ENCODE measurements around the gene VSX1.

The VSX1 gene

DNA sequence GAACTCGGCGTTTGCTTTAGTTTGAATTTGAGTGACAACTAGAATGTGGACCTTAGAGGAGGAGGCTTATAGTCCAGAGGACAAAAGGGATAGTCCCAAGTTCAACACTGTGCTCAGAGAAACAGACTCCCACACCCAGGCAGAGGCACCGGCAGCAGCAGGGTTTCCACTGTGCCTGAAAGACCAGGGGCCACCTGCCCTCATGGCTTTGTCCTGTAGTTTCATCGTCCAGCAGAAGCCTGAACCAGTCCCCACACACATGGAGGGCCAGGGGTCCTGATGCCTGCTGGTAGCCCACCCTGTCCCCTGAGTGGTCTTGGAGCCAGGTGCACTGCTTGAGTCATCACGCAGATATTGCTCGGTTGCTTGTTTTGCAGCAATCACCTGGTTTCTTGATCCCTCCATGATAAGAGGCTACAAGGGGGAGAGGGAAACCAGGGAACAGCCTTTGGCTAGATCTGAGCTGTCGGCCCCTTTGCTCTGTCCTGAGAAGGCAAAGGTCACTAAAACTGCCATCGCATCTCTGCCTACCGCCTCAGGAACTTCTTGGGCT is 16.8 kb downstream of the VSX1 start:
- no peak for DNase-seq

DNA sequence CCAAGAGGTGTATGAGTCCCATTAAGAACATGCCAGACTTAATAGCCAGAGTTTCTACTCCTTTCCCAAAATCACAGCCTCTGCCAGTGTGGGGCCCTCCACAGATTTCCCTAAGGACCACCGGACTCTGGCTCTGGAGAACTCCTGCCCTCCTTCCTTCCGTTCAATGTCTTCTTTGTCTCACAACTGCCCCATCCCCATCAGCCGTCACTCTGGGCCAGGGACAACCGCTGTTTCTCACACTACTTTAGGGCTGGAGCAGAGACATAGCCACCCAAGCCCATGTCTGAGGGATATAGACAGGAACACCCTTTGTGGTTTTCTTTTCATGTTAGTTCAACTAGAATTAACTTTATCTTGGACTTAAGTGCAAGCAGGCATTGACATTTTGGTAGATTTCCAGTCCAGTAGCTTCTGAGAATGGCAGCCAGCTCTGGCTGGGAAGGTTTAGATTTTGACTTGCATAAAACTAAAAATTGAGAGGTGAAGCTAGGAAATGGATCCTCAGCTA is 17.3 kb downstream of the VSX1 start:
- no peak for DNase-seq

DNA sequence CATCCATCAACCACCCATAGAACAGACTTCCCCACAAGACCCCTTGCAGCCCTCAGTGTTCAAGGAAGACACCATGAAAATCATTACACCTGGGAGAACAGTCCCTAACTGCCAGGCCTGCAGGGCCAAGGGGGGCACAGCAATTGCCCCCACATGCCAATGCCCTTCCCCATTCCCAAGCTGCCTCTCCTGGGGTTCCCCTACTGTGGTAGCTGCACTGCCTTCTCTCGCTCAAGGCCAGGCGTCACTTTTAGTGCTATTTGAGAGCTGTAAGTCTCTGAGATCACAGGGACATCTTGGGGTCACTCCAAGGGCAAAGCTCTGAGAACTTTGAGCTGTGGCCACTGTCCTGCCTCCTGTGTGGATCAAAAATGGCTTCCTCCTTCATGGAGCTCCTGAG is 18.0 kb downstream of the VSX1 start:
- no peak for DNase-seq

DNA sequence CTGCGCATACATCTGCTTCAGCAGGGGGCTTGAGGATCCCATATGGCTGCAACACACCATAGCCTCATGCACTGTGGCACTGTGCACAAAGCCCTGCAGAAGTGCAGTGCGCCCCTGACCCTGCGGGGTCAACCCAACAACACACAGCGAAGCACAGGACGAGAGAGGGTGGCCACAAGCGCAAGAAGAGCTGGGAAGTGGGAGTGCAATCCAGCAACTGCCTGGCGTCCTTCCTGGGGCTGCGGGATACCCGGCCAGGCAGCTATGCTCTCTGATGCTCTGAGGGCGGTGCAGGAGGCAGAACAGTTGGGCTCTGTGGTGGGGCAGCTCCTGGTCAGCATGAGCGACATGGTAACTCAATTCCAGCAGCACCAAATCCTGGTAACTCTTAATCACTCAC is 18.4 kb downstream of the VSX1 start:
- no peak for DNase-seq

DNA sequence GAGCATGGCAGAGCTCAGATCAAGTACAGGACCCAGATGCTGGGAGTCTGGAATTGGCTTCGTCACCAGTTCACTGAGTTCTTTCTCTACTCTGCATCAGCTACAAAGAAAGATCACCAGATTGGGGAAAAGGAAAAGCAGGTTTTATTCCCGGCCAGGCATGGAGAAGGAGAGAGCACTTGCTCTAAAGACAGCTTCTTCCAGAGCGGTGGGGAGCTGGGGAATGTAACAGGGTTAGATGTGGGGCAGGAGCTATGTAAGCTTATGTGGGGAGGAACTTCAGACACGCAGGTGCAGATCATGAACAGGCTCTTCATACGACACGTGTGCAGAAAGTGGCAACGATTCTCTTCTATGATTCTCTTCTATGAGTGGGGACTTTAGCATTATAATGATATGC is 19.1 kb downstream of the VSX1 start:
- DNase-seq, result no peak

DNA sequence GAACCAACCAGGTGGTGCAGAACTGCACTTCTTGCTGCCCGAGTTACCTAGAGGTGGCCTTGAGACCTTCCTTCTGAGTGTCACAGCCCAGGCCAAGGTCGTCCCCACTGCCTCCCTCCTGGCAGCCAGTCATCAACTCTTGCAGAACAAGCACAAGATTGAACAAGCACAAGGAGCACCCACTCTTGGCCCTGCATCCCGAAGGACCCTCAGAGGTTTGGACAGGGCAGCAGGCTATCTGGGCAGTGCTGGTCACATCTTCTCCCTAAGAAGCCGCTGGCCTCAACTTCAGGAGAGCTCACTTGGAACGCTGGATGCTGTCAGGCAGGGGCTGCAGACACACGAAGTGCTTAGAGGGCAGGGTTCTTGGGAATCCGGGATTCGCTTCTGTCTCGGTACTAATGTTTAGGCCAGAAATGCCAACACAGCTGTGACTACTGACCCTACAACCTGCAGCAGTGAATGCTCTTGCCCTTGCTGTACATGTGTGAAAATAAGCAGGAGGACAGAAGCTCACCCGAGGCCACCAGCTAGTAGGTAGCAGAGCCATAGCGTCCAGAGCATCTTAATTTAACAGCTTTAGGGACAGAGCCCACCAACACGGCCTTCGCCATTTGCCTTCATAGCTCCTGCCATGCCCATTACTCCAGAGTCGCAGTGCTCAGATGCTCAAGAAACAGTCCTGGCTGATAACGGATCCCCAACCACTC is 20.0 kb downstream of the VSX1 start:
- DNase-seq, result no peak

DNA sequence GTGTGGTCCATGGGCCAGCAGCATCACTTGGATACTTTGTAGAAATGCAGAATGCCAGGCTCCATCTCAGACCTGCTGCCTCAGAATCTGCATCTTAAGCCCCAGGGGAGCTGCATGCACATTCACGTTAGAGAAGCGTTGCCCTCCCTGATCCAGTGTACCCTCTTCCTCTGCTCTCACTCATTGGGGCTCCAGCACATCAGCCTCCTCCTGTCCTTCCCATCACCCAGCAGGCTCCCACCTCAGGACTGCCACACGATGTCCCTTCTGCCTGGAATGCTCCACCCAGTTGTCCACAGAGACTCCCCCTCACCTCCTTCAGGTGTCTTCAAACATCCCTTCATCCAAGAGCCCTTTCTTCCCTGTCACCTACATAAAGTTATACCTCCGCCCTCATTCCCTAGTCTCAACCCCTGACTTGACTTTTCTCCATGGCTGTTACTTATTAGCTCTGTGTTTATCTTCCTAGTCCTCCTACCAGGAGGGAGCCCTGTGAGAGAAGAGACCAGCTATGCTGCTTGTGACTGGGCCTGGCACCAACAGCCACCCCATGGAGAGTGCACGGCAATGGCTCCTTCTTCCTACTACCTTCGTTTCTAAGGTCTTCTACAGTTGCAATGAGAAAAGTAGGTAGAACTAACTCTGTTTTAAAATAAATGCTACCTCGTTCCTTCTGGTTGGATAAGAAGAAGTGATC is 20.7 kb downstream of the VSX1 start:
- DNase-seq, result no peak

DNA sequence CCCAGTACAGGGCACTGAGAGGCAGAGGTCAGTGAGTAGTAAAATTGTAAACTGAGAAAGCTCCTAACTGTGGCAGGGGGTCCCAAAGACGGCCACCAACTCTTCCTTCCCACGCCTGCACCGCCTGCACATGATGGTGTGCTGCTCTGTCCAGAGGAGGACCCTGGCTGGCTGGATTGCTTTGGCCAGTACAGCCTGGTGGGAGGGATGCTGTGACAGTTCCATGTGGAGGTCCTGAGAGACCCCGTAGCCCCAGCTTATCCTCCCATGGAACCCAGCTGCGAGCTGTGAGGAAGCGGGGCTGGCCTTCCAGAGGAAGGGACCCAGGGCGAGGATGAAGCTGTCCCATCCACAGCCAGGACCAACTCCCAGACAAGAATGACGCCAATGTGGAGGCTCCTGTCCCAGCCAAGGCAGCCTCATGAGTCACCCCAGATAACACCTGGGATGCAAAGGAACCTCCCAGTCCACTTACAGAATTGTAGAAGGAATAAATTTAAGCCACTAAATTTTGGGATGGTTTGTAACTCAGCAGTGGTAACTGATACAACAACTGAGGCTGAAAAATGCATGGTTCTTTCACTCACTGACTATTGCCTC is 22.0 kb downstream of the VSX1 start:
- DNase-seq, result no peak

DNA sequence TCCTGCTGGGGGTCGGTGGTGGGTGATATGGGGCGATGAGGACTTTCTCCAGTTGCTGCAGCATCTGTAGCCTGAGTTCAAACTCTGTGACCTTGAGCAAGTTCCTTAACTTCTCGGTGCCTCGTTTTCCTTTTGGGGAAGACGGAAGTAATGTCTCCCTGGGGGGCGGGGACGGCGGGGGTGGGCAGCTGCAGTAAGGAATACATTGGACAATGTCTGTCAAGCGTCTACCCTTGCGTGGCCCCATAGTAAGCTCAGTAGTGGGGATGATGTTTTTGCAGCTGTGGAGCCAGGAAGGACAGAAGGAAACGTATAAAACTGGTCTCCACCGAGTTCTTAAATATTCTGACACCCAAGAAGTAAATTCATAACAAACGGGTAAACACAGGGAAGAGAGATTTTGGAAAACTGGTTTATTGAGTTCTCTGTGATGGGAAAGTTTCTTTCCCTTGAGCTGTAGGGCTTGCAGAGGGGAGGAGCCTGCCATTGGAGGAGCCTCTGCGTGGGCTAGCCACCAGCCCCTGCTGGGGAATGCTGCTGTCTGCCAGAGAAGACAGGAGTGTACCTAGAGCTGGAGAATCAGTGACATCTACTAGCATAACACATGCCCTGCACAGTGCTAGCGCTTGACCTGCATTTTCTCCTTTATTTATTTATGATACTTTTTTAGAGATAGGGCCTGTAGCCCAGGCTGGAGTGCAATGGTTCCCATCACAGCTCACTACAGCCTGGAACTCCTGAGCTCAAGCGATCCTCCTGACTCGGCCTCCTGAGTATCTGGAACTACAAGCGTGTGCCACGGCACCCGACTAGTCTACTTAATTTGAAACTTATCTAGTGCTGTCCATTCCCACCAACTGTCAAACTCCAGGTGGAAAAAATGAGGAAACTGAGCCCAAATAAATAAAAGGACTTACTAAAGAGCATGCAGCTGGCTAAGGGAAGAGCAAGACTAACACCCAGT is 22.8 kb downstream of the VSX1 start:
- DNase-seq, result peak in 1 of 2 experiments; percentile 22

DNA sequence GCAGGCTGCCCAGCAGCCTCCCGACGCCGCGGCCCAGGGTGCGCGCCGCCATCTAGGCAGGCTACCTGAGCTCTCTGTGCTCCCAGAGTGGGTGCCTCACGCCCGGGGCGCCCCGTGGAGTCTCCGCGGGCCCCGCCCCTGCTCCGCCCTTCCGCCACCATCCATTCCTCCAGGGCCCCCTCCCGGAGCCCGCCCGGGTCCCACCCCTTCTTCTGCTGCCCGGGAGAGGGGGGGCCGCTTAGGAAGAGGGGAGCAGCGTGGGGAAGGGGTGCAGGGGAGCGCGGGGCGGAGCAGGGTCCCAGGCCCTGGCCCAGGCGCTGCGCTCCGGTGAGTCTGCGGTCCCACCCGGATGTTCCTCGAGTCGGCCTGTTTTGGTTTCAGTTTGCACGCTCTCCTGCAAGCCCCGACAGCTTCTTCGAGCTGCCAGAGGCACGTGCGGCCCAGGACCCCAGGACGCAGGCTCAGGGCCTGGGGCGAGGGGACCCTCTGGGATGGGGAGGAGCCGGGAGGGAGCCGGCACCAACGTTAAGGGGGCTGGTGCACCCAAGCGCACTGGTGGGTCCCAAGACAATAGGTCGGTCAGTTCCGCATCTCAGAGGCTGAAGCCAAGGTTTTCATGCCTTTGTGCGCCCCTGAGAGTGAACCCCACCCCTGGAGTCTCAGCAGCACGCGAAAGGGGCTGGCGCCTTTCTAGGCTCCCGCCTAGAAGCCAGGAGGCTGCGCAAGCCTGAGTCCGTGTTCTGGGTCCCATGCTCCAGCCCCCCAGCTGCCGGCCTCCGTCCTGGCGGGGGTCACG is 23.7 kb downstream of the VSX1 start, which contains the start of gene ACSS1:
TSS of gene ACSS1 (minus strand) at position 89 of the 796 bp plus-strand sequence. CDS start at position 52, 37 bp downstream.
- DNase-seq, result peak; percentile 67 to 74

DNA sequence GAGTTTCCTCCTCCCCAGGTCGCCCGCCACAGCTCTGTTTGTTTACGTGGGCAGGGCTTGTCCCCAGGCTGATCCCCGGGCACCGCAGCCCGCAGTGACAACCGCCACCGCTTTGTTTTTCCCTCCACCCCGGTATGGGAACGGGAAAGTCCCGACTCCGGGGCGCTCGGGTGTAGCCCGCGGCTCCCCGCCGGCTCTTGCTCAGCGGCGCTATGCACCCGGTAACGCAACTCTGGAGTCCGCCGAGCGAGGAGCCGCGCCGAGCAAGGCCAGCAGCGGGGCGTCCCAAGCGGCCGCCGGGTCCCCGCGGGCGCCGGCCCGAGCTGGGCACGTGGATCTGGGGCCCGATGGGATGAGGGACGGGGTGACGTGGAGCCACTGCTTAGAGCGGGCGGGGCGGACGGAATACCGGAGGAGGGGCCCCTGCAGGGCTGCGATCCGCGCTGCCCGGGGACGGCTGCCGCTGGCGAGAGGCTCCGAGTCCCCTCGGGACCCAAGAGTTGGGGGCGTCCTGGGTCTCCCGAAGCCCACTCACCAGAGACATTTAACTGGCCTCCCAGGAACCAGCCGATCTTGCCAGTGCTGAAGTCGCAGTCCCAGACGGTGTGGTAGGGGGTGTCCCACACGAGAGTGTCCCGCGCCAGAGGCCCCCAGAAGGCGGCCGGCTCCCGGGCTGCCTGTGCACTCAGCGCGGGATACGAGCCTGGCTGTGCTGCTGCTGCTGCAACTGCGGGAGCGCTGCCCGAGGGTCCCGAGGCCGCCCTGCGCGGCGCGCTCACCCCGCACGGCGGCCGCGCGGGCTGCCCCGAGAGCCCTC is 24.5 kb downstream of the VSX1 start:
- peak; percentile 75 to 80 for DNase-seq

DNA sequence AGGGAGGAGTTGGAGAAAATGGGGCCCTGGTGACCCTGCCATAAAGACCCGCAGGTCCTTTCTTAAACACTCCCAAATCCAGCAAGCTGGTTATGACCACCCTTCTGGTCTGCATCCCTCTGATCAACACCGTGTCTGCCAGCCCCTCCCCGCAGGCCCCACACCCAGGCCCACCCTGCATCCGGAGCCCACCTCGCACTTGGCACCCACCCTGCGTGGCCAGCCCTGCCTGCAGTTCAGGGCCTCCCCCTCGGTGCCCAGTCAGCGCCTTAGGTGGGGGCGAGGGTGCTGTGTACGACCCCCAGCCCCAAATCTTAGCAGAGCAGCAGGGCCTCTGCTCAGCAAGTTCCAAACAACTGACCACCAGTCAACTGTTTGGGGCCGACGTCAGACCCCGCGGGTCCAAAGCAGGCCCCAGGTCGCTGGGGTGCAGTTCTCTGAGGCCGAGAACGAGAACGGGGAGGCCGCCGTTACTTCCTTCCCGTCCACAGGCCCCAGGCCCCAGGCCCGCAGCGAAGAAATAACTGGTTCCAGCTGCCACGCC is 25.2 kb downstream of the VSX1 start:
- DNase-seq, result no peak

DNA sequence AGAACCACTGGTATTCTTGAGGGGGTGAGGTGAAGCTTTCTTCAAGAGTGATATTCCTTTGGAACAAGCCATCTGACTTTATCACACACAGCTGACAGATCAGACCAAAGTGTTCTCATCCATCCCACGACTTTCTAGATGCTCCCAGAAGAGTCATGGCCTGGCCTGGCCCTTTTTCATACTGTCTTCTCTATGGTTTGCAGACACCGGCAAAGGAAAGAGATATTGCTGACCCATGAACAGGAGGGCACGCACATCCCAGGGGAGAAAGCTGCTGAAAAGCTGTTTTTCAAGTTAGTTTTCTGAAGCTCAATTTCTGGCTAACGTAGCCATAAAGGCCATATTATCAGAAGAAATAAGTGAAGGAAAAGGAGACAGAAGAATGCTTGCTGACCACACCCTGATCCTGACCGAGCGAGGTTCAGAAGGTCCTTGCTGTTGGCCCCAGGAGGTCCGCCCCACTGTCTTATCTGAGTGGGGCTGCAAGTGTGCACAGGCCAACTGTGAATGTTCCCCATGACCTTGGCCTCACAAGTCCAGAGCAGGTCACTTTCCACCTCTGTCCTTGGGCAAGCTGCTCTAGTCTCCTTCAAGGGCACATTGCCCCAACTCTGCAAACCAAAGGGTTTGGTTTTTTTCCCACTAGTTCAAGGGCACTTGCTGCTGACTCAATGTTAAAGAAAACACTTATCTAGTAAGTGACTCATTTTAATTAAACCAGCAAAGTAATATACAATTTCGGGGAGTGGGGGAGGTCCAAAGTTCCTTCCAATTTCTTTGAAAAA is 26.0 kb downstream of the VSX1 start:
- DNase-seq, result no peak

DNA sequence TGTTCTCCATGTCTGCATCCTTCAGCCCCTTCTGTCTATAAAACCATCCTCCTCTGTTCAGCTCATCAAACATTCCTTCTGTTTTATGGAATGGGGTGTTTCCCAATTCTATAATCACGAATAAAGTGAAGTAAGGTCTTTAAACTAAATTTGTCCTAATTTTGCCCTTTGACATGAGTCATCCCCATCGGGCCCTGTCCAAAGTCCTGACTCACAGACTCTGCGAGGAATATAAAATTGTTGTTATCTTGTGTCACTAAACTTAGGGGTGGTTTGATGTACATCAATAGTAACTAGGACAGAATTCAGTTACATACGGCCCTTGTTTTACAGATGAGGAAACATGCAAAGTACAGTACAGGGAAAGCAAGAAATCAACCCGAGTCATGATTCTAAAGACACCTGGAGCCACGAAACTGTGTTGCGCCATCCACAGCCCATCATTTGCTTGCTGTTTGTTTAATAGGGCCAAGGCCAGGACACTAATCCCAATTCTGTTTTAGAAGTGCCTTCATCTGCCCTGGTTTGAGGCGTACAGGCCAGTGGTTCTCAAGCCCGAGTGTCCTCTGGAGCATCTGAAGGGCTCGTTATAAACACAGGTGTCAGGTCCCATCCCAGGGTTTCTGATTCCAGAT is 26.8 kb downstream of the VSX1 start:
- no peak for DNase-seq

DNA sequence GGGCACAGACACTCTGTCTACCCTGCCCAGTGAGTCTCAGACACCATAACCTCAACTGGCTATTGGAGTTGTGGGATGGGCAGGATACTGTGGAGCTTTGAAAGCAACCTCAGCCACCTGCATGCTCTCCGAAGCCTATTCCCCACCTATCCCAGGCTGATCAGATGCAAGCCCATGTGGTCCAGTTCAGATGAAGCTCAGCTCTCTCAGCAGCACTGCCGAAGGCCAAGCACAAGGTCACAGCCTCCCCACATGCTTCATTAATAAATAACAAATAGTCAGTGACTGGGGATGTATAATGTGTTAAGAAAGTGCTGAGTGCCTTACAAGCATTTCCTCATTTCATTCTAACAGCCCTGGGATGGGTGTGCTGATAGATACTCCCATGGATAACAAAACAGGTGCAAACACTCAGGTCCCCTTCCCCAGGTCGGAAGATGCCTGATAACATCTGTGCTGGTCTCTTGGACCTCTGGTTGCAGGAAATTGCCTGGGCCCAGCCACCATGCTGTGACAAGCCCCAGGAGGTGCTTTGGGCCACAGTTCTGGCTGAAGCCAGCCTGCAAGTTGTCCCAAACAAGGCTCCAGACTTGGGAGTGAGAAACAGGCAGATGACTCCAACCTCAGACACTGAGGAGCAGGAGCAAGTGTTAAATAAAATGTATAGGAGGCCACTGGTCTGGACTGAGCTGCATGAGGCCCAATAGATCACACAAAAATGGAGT is 27.7 kb downstream of the VSX1 start:
- DNase-seq, result no peak

DNA sequence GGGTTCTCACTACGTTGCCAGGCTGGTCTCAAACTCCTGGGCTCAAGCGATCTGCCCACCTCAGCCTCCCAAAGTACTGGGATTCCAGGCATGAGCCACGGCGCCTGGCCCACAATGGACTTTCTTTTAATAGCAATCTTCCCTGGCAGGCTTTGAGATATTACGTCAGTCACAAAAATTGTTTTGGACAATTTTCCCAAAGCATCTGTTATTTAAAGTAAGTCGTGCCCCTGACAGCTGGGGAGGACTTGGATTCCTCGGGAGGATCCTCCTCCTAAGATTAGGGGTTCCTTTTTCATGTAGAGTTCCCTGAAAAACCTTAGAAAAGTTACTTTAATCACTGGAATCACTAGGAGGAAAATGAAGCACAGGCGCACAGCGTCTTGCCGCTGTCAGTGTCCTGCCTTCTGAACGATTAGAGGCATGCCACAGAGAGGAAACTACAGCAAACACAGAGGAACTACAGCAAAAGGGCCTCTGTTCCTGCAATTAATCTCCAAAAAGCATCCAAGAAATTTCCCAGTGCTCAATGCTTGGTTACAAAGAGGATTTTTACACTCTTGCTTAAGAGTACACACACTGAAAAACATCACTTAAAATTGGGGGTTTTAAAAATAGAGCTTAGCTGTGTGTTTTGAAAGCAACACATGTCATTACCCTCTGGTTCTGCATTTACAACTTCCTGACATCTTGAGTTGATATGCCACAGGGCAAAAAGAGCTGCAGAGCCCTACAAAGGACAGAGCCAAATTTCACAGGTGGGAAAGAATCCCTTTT is 28.5 kb downstream of the VSX1 start:
- no peak for DNase-seq
